Measurements from ENCODE around the gene SRMS.

The SRMS gene

DNA sequence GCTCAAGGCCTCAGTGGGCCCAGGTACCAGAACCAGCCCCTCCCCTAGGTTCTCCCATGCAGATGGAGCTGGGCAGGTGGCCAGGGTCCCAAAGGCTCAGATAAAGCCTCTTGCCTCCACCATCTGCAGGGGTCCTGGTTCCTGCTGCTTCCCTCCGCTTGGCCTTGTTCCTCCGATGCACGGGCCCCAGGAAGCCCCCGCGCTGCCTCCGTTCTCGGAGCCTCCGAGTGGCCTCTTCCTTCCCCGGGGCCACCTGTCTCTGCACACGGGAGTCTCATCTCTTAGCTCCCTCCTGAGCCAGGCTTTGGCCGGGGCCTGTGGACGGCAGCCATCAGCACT, 8.5 kb downstream of the SRMS start:
- no peak for TF ChIP-seq CTCF (IDR thresholded peaks at IDR 0.05; ENCODE audit: low read length, missing control alignments)
- H3K4me3 ChIP-seq (replicated peaks; ENCODE audit: low read depth, low read length), result no peak overlapping the region

DNA sequence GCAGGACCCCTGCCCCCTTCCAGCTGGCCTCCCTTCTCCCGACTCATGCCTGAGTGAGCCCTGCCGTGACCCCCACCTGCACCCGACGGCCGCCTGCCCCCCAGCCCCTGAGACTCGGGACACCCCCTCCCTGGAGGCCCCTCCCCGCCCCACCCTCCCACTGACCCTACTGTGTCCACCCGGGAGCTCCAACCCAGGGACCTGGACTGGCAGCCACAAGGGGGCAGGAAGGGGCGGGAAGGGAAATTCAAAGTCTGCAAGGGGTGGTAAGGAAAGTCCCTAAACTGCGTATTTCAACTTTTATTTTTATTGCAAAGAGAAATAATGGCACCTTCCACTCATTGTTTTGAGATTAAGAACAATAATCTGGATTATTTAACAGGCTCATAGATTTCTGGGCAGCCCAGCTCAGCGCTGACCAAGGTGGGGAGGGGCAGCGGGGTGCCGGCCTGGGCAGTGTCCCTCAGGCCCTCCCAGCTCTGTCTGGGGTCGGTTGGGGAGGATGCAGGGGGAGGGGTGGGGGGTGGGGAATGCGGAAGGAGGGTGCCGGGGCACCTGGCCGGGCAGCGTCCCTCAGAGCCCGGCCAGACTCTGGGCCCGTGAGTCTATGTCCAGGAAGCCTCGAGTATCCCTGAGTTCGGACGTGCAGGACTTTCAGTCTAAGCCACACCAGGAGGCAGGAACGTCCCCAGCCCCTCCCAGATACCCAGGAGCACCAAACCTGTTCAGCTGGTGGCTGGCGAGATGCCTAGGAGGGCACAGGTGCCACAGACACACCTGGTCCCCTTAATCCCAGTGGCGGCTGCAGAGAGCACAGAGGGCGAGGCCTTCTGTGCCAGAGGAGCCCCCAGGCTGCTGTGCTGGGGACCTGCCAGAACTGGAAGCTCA, 9.1 kb downstream of the SRMS start:
- DNase-seq (ENCODE audit: low read depth), result peak; percentile 38
- H3K4me3 ChIP-seq (replicated peaks; ENCODE audit: low read depth, low read length), result peak overlapping the region; percentile 33
- no peak for TF ChIP-seq CTCF (IDR thresholded peaks at IDR 0.05; ENCODE audit: low read length, missing control alignments)

More for the DNA sequence above, 8.5 kb downstream of the SRMS start:
- DNase-seq (ENCODE audit: low read depth), result no peak

- peak; percentile 87 for TF ChIP-seq CTCF (IDR thresholded peaks at IDR 0.05; ENCODE audit: low read length, missing control alignments)
- peak overlapping the region; percentile 33 for H3K4me3 ChIP-seq (replicated peaks; ENCODE audit: low read depth, low read length)
- peak; percentile 91 for DNase-seq (ENCODE audit: low read depth)
These were observed 9.9 kb downstream of the SRMS start for GRCh38 chr20:63537525-63538203.

DNA sequence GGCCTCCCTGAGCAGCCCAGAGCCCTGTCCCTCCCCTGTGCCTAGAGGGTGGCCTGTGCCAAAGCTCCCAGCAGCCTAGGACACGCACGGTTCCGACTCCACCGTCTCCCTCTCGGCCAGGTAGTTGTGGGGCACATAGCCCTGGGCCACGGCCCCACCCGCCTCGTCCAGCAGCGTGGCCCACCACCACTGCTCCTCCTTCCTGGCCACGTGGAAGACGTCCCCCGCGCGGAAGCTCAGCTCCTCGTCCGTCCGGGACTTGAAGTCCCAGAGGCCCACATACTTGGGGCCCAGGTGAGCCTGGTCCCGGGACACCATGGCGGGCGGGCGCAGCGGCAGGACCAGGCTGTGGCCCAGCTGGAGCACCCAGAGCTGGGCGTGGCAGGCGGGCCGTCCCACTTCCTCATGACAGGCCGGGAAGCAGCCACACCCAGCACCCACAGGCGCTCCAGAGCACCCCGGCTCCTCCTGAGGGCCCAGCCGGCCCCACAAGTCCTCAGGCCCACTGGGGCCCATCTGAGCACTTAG, 10.5 kb downstream of the SRMS start, which contains the start of gene PTK6:
TSS of gene PTK6 (minus strand) at position 380 of the 528 bp plus-strand sequence. CDS start at position 318, 62 bp downstream.
- no peak for TF ChIP-seq CTCF (IDR thresholded peaks at IDR 0.05; ENCODE audit: low read length, missing control alignments)
- peak within 1 kb of the TSS; percentile 33 for H3K4me3 ChIP-seq (replicated peaks; ENCODE audit: low read depth, low read length)
- no peak for DNase-seq (ENCODE audit: low read depth)

DNA sequence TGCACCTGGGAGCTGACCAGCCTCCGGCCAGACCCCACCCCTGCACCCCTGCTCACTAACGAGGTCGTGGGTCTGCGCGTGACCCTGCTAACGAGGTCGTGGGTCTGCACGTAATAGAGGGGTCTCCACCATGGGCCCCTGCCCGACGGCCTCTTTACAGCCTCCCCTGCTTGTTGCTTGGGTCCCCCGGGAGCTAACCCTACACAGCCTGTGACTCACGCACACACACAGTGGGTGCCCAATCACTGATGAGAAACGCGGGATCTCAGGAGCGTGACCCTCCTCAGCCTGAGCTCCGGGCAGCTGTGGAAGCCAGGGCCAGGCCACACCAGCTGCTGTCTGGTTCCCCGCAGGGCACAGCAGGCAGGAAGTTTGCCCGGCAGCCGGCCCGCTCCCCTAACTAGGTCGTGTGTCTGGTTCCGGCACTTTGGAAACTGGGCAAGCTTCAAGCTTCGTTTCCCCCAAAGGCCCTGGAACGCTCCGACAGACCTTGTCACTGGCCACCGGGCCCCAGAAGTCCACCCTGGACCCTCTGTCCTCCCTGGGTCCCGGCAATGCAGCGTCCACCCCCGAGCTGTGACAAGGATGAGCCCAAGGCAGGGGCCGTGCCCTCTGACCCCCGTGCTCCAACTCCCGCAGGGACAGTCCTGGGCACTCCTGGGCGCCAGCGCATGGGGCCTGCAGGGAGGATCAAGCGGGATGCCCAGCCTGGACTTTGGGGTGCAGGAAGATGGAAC, 11.1 kb downstream of the SRMS start:
- TF ChIP-seq CTCF (IDR thresholded peaks at IDR 0.05; ENCODE audit: low read length, missing control alignments), result no peak
- no peak overlapping the region for H3K4me3 ChIP-seq (replicated peaks; ENCODE audit: low read depth, low read length)
- DNase-seq (ENCODE audit: low read depth), result peak; percentile 30

DNA sequence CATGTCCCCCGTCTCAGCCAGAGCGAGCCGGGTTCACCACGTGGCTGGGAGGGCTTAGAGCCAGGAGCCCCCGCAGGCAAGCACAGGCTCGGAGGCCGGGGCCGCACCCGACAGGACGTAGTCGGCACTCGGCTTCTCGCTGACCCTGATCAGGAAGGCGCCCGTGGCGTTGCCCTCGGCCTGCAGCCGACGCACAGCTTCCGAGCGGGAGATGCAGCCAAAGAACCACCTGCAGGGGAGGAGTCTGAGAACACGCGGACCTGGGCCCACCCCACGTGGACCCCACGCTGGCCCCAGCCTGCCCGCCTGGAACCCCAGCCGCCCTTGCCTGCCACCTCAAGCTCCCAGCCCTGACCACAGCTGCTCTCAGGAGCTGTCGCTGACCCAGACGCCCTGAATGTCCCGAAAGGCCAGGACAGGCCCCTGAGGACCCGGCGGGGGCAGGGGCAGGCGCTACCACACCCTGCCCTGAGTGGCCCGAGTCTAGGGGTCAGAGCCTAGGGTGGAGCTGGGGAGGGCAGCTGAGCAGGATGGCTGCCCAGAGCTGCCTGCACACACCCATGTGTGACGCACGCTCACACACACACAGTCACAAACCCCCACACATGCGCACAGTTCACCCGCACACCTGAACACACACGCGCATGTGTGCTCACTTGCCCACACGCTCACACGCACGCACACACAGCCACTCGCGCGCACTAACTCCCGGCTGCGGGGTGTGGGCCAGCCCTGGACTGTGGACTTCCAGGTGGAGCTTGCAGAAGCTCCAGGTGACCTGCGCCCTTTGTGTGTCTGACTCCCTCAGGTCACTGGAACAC, 12.5 kb downstream of the SRMS start:
- TF ChIP-seq CTCF (IDR thresholded peaks at IDR 0.05; ENCODE audit: low read length, missing control alignments), result no peak
- DNase-seq (ENCODE audit: low read depth), result no peak
- no peak overlapping the region for H3K4me3 ChIP-seq (replicated peaks; ENCODE audit: low read depth, low read length)

Data from fibroblast of pulmonary artery (primary cell).